Measurements from ENCODE around the gene KLB. TPM values are rescaled to one million over a fixed set of nuclear protein-coding genes. Genes with fewer than 3 reads are reported as not detected.

Gene KLB
- total RNA-seq, 2 donors from 2014 or later, result 0.09 TPM; not detected in 1

- Mint-ChIP-seq H3K9me3 (no peaks in the 10 kb centered on the region), H3K27ac (no peak overlapping the region), H3K27me3 (ENCODE audit: insufficient read depth) (peaks cover 7% of the 10 kb centered on the region), H3K4me1 (peaks cover 7% of the 10 kb centered on the region), H3K4me3 (no peak overlapping the region), H3K36me3 (ENCODE audit: low read depth) (no peaks in the 10 kb centered on the region)
- H3K36me3 ChIP-seq (ENCODE audit: control insufficient read depth, insufficient read depth, low read length), result no peaks in the 10 kb centered on the region
- no peak for DNase-seq
- peaks cover 3% of the 10 kb centered on the region for H3K27me3 ChIP-seq (ENCODE audit: control insufficient read depth, insufficient read depth, low read length, poor library complexity, severe bottlenecking)
- WGBS, 2 experiments (ENCODE audit: insufficient coverage in 1 of 2, insufficient read length in 1 of 2), result 91 to 93% methylated on average over 10 to 11 of the region's 11 CpGs
- H3K9ac ChIP-seq (ENCODE audit: extremely low read depth, low read length, poor library complexity, severe bottlenecking), result no peak overlapping the region
- TF ChIP-seq, protein P1, sequence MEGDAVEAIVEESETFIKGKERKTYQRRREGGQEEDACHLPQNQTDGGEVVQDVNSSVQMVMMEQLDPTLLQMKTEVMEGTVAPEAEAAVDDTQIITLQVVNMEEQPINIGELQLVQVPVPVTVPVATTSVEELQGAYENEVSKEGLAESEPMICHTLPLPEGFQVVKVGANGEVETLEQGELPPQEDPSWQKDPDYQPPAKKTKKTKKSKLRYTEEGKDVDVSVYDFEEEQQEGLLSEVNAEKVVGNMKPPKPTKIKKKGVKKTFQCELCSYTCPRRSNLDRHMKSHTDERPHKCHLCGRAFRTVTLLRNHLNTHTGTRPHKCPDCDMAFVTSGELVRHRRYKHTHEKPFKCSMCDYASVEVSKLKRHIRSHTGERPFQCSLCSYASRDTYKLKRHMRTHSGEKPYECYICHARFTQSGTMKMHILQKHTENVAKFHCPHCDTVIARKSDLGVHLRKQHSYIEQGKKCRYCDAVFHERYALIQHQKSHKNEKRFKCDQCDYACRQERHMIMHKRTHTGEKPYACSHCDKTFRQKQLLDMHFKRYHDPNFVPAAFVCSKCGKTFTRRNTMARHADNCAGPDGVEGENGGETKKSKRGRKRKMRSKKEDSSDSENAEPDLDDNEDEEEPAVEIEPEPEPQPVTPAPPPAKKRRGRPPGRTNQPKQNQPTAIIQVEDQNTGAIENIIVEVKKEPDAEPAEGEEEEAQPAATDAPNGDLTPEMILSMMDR (conservative IDR thresholded peaks at IDR 0.05), result no peak
- H3K4me1 ChIP-seq (ENCODE audit: control insufficient read depth, insufficient read depth, low read length), result no peaks in the 10 kb centered on the region
- no peak overlapping the region for H3K4me3 ChIP-seq (ENCODE audit: low read length)
- H3K9me3 ChIP-seq (ENCODE audit: control insufficient read depth, low read length), result no peaks in the 10 kb centered on the region
- H3K27ac ChIP-seq (ENCODE audit: low read depth, low read length), result no peak overlapping the region
These were observed 27.3 kb downstream of the KLB start for GRCh38 chr4:39433878-39434492.

GRCh38 chr4:39435659-39436563 lies 29.2 kb downstream of the KLB start:
- no peak overlapping the region for H3K4me3 Mint-ChIP-seq
- H3K27me3 Mint-ChIP-seq (ENCODE audit: insufficient read depth), result peaks cover 11% of the 10 kb centered on the region
- H3K4me1 Mint-ChIP-seq, result no peaks in the 10 kb centered on the region
- no peaks in the 10 kb centered on the region for H3K9me3 Mint-ChIP-seq
- Histone ChIP-seq H3K4me3 (ENCODE audit: low read length) (no peak overlapping the region), H3K36me3 (ENCODE audit: control insufficient read depth, insufficient read depth, low read length) (no peaks in the 10 kb centered on the region), H3K9ac (ENCODE audit: extremely low read depth, low read length, poor library complexity, severe bottlenecking) (no peak overlapping the region), H3K9me3 (ENCODE audit: control insufficient read depth, low read length) (no peaks in the 10 kb centered on the region), H3K4me1 (ENCODE audit: control insufficient read depth, insufficient read depth, low read length) (no peaks in the 10 kb centered on the region), H3K27ac (ENCODE audit: low read depth, low read length) (no peak overlapping the region), H3K27me3 (ENCODE audit: control insufficient read depth, insufficient read depth, low read length, poor library complexity, severe bottlenecking) (peaks cover 6% of the 10 kb centered on the region)
- H3K36me3 Mint-ChIP-seq (ENCODE audit: low read depth), result no peaks in the 10 kb centered on the region
- no peak for DNase-seq
- H3K27ac Mint-ChIP-seq, result no peak overlapping the region
- TF ChIP-seq, protein P1 (conservative IDR thresholded peaks at IDR 0.05), result peak; percentile 69
- WGBS, 2 experiments (ENCODE audit: insufficient coverage in 1 of 2, insufficient read length in 1 of 2), result 51 to 75% methylated on average over 3 to 7 of the region's 7 CpGs

GRCh38 chr4:39441593-39441992 lies 34.9 kb downstream of the KLB start:
- no peaks in the 10 kb centered on the region for H3K36me3 ChIP-seq (ENCODE audit: control insufficient read depth, insufficient read depth, low read length)
- DNase-seq, result no peak
- no peak overlapping the region for H3K4me3 ChIP-seq (ENCODE audit: low read length)
- Mint-ChIP-seq H3K4me1 (no peaks in the 10 kb centered on the region), H3K36me3 (ENCODE audit: low read depth) (no peaks in the 10 kb centered on the region), H3K27ac (no peak overlapping the region), H3K4me3 (no peak overlapping the region), H3K9me3 (no peaks in the 10 kb centered on the region), H3K27me3 (ENCODE audit: insufficient read depth) (peaks cover 11% of the 10 kb centered on the region)
- no peak overlapping the region for H3K27ac ChIP-seq (ENCODE audit: low read depth, low read length)
- H3K9ac ChIP-seq (ENCODE audit: extremely low read depth, low read length, poor library complexity, severe bottlenecking), result no peak overlapping the region
- no peaks in the 10 kb centered on the region for H3K9me3 ChIP-seq (ENCODE audit: control insufficient read depth, low read length)
- H3K4me1 ChIP-seq (ENCODE audit: control insufficient read depth, insufficient read depth, low read length), result no peaks in the 10 kb centered on the region
- TF ChIP-seq, protein P1 (conservative IDR thresholded peaks at IDR 0.05), result no peak
- 92 to 100% methylated on average over 1 of the region's 2 CpGs for WGBS, 2 experiments (ENCODE audit: insufficient coverage in 1 of 2, insufficient read length in 1 of 2)
- peaks cover 6% of the 10 kb centered on the region for H3K27me3 ChIP-seq (ENCODE audit: control insufficient read depth, insufficient read depth, low read length, poor library complexity, severe bottlenecking)
